ENCODE measurements around the gene FAM227A. TPM values are rescaled to one million over a fixed set of nuclear protein-coding genes. Genes with fewer than 3 reads are reported as not detected.
A peak's percentile ranks its signal among the peaks of the same experiment; 100 is the strongest.

The FAM227A gene
- total and polyA plus RNA-seq, 12 donors: 0.43 to 7.3 (median 0.90) TPM

- no peaks in the 10 kb centered on the region for H3K9me3 ChIP-seq (replicated peaks in 1 of 3)
- no peaks in the 10 kb centered on the region for H3K36me3 ChIP-seq (replicated peaks in 1 of 2)
- intact Hi-C loops (cut with DNase I): loop anchor here in 1 of 2 donors (10.0 kb wide), 1 partner anchor 141 kb away; no protein-coding TSS in a partner anchor
These were observed 505 bp downstream of the FAM227A start for GRCh38 chr22:38655519-38656255.

DNA sequence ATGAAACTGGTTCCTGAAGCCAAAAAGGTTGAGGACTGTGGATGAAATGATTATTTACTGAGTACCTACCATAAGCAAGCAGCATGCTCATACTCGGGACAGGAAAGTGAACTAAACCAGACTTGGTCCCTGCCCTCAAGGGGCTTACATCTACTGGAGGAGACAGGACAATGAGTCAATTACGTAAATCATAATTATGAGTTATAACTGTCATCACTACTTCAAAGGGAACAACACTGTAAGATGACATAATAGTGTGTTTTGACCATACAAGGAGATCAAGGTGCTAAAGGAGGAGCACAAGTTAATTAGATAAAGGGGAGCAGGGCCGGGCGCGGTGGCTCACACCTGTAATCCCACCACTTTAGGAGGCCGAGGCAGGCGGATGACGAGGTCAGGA lies 2.5 kb downstream of the FAM227A start:
- WGBS, 4 donors: 94 to 97% (median 95%) methylated on average over 8 of the region's 8 CpGs
- no peak for DNase-seq

More at GRCh38 chr22:38655519-38656255, 505 bp downstream of the FAM227A start:
- peak overlapping the region in 3 of 5 donors; percentile 91 to 93 (median 93) for H3K27ac ChIP-seq
- 6 to 24% (median 15%) methylated on average over 5 to 22 of the region's 22 CpGs for WGBS, 4 donors
- DNase-seq: peak in 2 of 7 donors; percentile 7 to 29
- peaks cover 0 to 16% of the 10 kb centered on the region in 2 donors for H3K4me1 ChIP-seq (replicated peaks in 1 of 2)
- H3K4me3 ChIP-seq: peak overlapping the region in 3 of 4 donors; percentile 71 to 94 (median 73)
- no peaks in the 10 kb centered on the region for H3K27me3 ChIP-seq
- TF ChIP-seq, protein P1, sequence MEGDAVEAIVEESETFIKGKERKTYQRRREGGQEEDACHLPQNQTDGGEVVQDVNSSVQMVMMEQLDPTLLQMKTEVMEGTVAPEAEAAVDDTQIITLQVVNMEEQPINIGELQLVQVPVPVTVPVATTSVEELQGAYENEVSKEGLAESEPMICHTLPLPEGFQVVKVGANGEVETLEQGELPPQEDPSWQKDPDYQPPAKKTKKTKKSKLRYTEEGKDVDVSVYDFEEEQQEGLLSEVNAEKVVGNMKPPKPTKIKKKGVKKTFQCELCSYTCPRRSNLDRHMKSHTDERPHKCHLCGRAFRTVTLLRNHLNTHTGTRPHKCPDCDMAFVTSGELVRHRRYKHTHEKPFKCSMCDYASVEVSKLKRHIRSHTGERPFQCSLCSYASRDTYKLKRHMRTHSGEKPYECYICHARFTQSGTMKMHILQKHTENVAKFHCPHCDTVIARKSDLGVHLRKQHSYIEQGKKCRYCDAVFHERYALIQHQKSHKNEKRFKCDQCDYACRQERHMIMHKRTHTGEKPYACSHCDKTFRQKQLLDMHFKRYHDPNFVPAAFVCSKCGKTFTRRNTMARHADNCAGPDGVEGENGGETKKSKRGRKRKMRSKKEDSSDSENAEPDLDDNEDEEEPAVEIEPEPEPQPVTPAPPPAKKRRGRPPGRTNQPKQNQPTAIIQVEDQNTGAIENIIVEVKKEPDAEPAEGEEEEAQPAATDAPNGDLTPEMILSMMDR (IDR thresholded peaks at IDR 0.05): no peak
- no peak for TF ChIP-seq POLR2A (IDR thresholded peaks at IDR 0.05)

DNA sequence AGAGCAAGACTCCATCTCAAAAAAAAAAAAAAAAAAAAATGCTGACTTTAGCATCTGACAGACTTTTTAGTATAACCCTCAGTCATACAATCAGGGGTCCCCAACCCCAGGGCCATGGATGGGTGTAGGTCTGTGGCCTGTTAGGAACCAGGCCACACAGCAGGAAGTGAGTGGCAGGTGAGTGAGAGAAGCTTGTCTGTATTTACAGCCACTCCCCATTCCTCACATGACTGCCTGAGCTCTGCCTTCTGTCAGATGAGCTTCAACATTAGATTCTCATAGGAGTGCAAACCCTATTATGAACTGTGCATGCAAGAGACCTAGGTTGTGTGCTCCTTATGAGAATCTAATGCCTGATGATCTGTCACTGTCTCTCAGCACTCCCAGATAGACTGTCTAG lies 3.3 kb downstream of the FAM227A start:
- Histone ChIP-seq H3K27ac (no peak overlapping the region), H3K4me1 (replicated peaks in 1 of 2) (peaks cover 0 to 12% of the 10 kb centered on the region in 2 donors), H3K9me3 (replicated peaks in 1 of 3) (no peaks in the 10 kb centered on the region), H3K36me3 (replicated peaks in 1 of 2) (no peaks in the 10 kb centered on the region), H3K4me3 (no peak overlapping the region), H3K27me3 (no peaks in the 10 kb centered on the region)
- intact Hi-C loops (cut with DNase I): loop anchor here in 1 of 2 donors (10.0 kb wide), 1 partner anchor 138 kb away; no protein-coding TSS in a partner anchor
- TF ChIP-seq, protein P1 (IDR thresholded peaks at IDR 0.05): no peak
- TF ChIP-seq POLR2A (IDR thresholded peaks at IDR 0.05): no peak
- no peak for DNase-seq

More for the DNA sequence above, 2.5 kb downstream of the FAM227A start:
- TF ChIP-seq, protein P1 (IDR thresholded peaks at IDR 0.05): no peak
- TF ChIP-seq POLR2A (IDR thresholded peaks at IDR 0.05): no peak
- Histone ChIP-seq H3K4me1 (replicated peaks in 1 of 2) (peaks cover 0 to 16% of the 10 kb centered on the region in 2 donors), H3K27me3 (no peaks in the 10 kb centered on the region), H3K36me3 (replicated peaks in 1 of 2) (no peaks in the 10 kb centered on the region), H3K9me3 (replicated peaks in 1 of 3) (no peaks in the 10 kb centered on the region), H3K27ac (no peak overlapping the region), H3K4me3 (no peak overlapping the region)
- intact Hi-C loops (cut with DNase I): loop anchor here in 1 of 2 donors (10.0 kb wide), 1 partner anchor 139 kb away; no protein-coding TSS in a partner anchor

DNA sequence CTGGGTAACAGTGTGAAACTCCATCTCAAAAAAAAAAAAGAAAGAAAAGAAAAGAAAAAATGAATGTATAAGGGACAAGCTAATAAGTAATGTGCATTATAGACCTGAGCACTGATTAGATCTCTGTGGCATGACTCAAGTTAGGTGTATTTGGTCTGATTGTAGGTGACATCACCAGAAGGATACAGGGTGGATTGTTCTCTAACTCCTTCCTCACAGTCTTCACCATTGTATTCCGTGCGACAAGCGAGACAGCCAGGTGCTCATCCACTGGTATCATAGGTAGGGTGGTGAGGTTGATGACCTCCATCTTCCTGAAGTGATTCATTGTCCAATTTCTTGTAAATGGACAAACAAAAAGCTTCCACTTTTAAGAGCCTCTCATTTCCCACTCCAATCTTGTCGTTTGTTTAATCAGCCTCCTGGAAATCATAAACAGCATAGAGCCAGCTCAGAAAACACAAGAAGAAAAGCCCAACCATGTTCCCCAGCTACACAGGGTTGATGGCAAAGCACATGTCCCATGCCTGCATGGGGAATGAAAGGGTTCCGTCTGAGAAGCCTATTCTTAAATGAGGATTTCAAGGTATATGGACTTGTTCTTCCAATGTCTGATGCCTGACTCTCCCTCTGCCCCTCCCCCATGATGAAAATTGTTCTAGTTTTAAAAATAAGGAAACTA lies 6.2 kb downstream of the FAM227A start:
- H3K4me1 ChIP-seq (replicated peaks in 1 of 2): no peaks in the 10 kb centered on the region
- intact Hi-C loops (cut with DNase I): loop anchor here in 1 of 2 donors (10.0 kb wide), 1 partner anchor 135 kb away; no protein-coding TSS in a partner anchor
- WGBS, 4 donors: 78 to 87% (median 83%) methylated on average over 5 of the region's 5 CpGs
- no peak overlapping the region for H3K4me3 ChIP-seq
- TF ChIP-seq, protein P1 (IDR thresholded peaks at IDR 0.05): no peak
- TF ChIP-seq POLR2A (IDR thresholded peaks at IDR 0.05): no peak
- H3K27ac ChIP-seq: no peak overlapping the region
- no peaks in the 10 kb centered on the region for H3K36me3 ChIP-seq (replicated peaks in 1 of 2)
- no peaks in the 10 kb centered on the region for H3K9me3 ChIP-seq (replicated peaks in 1 of 3)
- no peaks in the 10 kb centered on the region for H3K27me3 ChIP-seq
- DNase-seq: no peak
